Left lung (tissue), 10 donors: Measurements from ENCODE around the gene GJB2. TPM values are rescaled to one million over a fixed set of nuclear protein-coding genes. Genes with fewer than 3 reads are reported as not detected.
A peak's percentile ranks its signal among the peaks of the same experiment; 100 is the strongest.

Experiments used
- ATAC-seq: fragments of 200-7000 bp; cut with Tn5 transposase; one replicate; pipeline ENCODE4 v1.9.1; 2020; ENCODE audit warnings: moderate library complexity
- DNase-seq, 4 donors: peaks; one replicate each; pipeline ENCODE4 v3.0.0-alpha.2; 2013 to 2020
- H3K27ac ChIP-seq, 2 donors: fragments of 200-600 bp; sonication (generic) in 1 of 2; one replicate each; pipeline versions ENCODE4 v1.5.0 to v1.8.0; 2020 to 2021
- H3K27me3 ChIP-seq, 2 donors: fragments of 200-600 bp; sonication (generic) in 1 of 2; one replicate each; pipeline versions ENCODE4 v1.5.0 to v1.8.0; 2020 to 2021
- H3K36me3 ChIP-seq, 2 donors: fragments of 200-600 bp; sonication (generic) in 1 of 2; one replicate each; pipeline versions ENCODE4 v1.5.0 to v1.8.0; 2020 to 2021
- H3K4me1 ChIP-seq, 2 donors: fragments of 200-600 bp; one replicate each; pipeline ENCODE4 v1.8.0; 2021
- H3K4me3 ChIP-seq, 2 donors: fragments of 200-600 bp; sonication (generic) in 1 of 2; one replicate each; pipeline versions ENCODE4 v1.5.0 to v1.8.0; 2020 to 2021; ENCODE audit warnings: mild to moderate bottlenecking in 1 of 2
- H3K9me3 ChIP-seq, 2 donors: fragments of 200-600 bp; sonication (generic) in 1 of 2; one replicate each; pipeline versions ENCODE4 v1.5.0 to v1.8.0; 2020 to 2021
- intact Hi-C, 2 donors: fragments of 100-400 bp; cut with DNase I; formaldehyde crosslinking; loops; one replicate each; pipeline versions ENCODE4 v1.11.2 to v1.14.2; 2022
- polyA plus RNA-seq, 6 donors: library from polyadenylated mRNA; unstranded; fragments of 120-200 nt; gene quantifications; one replicate each; pipeline ENCODE4 v1.2.1, GENCODE V29; 2013; ENCODE audit not compliant: insufficient read length in 6 of 6
- total RNA-seq, 2 donors: library from RNA; stranded (reverse); fragmentation: NEBNext Ultra II Directional; extraction: Animal tissue kit (Norgen Biotek cat#: 25700); gene quantifications; one replicate each; pipeline ENCODE4 v1.2.1, GENCODE V29; 2021
- TF ChIP-seq, protein P1 (sequence below), 2 donors: fragments of 200-600 bp; sonication (generic) in 1 of 2; IDR thresholded peaks; one replicate each; pipeline versions ENCODE4 v1.5.0 to v1.8.0; 2021; ENCODE audit warnings: antibody characterized with exemption in 2 of 2
- donor health status: DM: no; HTN: yes; CAD: no.
- donor health status: DM: no; HTN: no; CAD: no.

The GJB2 gene
- total and polyA plus RNA-seq, 8 donors = 0.42 to 4.3 (median 0.78) TPM

DNA sequence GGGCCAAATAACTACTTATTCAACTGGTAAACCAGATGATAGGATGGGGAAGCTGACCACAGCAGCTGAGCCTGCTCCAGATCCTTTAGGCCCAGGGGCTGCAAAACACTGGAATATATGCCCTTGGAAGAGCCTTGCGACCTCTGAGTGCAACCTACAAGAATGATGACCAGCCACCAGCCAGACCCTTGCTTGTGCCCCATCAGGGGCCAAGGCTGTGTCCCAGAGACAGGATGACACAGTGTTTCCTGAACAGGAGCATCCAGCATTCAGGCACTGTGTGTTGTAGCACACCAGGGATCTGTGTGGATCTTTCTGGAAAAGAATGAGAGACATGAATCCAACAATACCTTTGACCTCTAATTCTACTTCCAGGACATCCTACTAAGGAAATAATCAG, 46.4 kb downstream of the GJB2 start:
- H3K27me3 ChIP-seq = peaks cover 27 to 79% of the 10 kb centered on the region in 2 donors
- no peaks in the 10 kb centered on the region for H3K4me1 ChIP-seq
- no peaks in the 10 kb centered on the region for H3K36me3 ChIP-seq
- no peak overlapping the region for H3K4me3 ChIP-seq
- ATAC-seq (no peak), DNase-seq (no peak)
- no peaks in the 10 kb centered on the region for H3K9me3 ChIP-seq
- TF ChIP-seq, protein P1, sequence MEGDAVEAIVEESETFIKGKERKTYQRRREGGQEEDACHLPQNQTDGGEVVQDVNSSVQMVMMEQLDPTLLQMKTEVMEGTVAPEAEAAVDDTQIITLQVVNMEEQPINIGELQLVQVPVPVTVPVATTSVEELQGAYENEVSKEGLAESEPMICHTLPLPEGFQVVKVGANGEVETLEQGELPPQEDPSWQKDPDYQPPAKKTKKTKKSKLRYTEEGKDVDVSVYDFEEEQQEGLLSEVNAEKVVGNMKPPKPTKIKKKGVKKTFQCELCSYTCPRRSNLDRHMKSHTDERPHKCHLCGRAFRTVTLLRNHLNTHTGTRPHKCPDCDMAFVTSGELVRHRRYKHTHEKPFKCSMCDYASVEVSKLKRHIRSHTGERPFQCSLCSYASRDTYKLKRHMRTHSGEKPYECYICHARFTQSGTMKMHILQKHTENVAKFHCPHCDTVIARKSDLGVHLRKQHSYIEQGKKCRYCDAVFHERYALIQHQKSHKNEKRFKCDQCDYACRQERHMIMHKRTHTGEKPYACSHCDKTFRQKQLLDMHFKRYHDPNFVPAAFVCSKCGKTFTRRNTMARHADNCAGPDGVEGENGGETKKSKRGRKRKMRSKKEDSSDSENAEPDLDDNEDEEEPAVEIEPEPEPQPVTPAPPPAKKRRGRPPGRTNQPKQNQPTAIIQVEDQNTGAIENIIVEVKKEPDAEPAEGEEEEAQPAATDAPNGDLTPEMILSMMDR (IDR thresholded peaks at IDR 0.05) = no peak
- intact Hi-C loops = no loop called here
- H3K27ac ChIP-seq = no peak overlapping the region

DNA sequence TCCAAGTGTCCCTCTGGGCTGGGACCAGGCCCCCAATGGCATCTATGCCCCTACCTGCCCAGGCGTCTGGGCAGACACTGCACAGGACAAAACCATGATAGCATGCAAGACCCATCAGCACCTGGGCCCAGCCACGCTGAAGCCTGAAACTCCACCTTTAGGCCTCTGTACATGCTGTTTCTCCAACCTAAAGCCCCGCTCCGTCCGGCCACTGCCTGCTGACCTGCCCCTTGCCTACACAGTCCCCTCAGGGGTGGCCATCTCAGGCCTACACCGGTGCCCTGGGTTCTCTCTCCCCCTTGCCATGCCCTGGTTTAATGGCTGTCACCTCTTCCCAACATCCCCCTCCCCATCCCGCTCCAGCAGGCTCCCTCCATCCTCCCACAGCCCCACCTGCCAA, 47.2 kb downstream of the GJB2 start:
- intact Hi-C loops = no loop called here
- H3K4me1 ChIP-seq = no peaks in the 10 kb centered on the region
- DNase-seq (no peak), ATAC-seq (no peak)
- H3K9me3 ChIP-seq = no peaks in the 10 kb centered on the region
- H3K36me3 ChIP-seq = no peaks in the 10 kb centered on the region
- H3K4me3 ChIP-seq = no peak overlapping the region
- H3K27ac ChIP-seq = no peak overlapping the region
- TF ChIP-seq, protein P1 (IDR thresholded peaks at IDR 0.05) = no peak
- H3K27me3 ChIP-seq = peaks cover 30 to 79% of the 10 kb centered on the region in 2 donors

DNA sequence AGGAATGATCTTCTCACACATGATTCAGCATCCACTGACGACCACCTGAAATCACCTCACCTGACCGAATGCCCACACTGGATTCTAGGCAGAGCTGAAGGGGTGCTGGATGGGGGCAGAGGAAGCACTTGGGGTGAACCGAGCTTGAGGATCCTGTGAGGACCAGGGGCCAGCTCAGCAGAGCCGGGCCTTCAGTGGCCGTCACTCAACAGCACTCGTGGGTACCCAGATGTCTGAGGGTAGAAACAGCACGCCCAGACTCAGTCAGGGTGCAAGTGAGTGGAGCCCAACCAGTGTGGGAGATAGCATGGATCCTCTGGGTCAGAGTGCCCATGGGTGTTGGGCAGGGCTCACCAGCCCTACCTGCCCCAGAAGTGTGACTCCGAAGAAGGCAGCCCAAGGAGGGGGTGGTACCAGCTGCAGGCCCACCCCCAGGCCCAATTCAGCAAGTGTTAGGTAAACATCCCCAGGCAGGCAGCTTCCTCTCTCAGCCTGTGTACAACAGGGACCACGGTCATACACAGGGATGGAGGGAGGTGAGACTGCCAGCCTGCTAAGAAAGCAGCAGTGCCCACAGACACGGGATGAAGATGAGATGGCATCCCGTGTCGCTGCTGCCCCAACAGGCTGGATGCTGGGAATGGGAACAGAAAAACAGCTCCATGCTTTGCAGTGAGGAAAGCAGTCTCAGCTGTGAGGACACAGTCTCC, 48.4 kb downstream of the GJB2 start:
- Histone ChIP-seq H3K4me3 (no peak overlapping the region), H3K9me3 (no peaks in the 10 kb centered on the region), H3K27me3 (peaks cover 39 to 83% of the 10 kb centered on the region in 2 donors), H3K27ac (no peak overlapping the region), H3K36me3 (no peaks in the 10 kb centered on the region), H3K4me1 (no peaks in the 10 kb centered on the region)
- intact Hi-C loops = no loop called here
- DNase-seq (no peak), ATAC-seq (no peak)
- TF ChIP-seq, protein P1 (IDR thresholded peaks at IDR 0.05) = no peak

DNA sequence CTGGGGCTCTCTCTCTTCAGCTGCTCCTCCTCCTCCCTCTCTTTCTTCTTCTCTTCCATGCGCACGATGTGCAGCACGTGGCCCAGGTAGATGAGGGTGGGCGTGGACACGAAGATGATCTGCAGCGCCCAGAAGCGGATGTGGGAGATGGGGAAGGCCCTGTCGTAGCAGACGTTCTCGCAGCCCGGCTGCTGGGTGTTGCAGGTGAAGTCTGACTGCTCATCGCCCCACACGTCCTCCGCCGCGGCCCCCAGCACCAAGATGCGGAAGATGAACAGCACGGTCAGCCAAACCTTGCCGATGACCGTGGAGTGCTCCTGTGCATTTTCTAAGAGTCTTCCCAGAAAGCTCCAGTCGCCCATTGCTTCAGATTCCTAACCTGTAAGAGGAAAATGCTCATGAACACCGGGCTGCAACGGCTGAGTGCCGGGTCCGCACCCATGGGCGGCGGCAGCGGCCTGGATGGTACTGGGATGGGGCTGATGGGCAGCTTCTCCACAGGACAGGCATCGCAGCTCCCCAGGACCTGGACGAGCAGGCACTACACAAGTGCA, 49.7 kb downstream of the GJB2 start:
- Histone ChIP-seq H3K4me3 (no peak overlapping the region), H3K27me3 (peaks cover 40 to 86% of the 10 kb centered on the region in 2 donors), H3K9me3 (no peaks in the 10 kb centered on the region), H3K27ac (no peak overlapping the region), H3K36me3 (no peaks in the 10 kb centered on the region), H3K4me1 (no peaks in the 10 kb centered on the region)
- ATAC-seq (no peak), DNase-seq (no peak)
- intact Hi-C loops = no loop called here
- TF ChIP-seq, protein P1 (IDR thresholded peaks at IDR 0.05) = no peak

DNA sequence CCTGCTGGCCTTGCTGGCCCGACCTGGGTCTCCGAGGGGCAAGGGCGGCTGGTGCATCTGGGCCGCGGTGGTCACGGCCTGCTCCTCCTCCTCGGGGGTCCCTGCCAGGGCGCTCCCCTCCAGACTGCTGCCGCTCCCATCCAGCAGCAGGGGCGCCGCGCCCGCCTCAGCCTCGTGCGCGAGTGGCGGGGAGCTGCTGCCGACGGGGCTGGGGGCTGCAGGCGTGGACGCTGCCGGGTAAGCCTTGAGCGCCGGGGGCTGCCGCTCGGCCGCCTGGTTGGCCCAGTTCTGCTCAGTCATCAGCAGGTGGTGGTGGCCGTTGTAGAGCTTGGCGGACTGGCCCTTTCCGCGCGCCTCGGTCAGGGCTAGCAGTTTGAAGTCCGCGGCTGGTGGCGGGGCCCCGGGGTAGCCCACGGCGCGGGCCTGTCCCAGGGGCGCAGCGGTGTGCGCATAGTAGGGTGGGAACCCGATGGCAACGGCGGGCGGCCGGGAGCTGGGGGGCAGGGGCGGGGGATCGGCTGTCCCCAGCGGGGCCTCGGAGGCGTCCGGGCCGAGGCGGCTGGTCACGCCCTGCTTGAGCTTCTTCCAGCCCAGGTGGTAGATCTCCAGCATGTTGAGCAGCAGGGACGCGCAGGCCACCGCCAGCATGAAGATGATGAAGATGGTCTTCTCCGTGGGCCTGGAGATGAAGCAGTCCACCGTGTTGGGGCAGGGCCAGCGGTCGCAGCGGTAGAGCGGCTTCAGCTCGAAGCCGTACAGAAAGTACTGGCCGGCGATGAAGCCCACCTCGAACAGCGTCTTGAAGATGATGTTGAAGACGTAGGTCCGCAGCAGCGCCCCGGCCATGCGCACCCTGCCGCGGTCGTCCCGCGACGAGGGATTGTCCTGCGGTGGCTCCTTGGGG, 50.5 kb downstream of the GJB2 start:
- Histone ChIP-seq H3K36me3 (no peaks in the 10 kb centered on the region), H3K4me3 (no peak overlapping the region), H3K9me3 (no peaks in the 10 kb centered on the region), H3K4me1 (no peaks in the 10 kb centered on the region), H3K27me3 (peaks cover 47 to 90% of the 10 kb centered on the region in 2 donors), H3K27ac (no peak overlapping the region)
- TF ChIP-seq, protein P1 (IDR thresholded peaks at IDR 0.05) = no peak
- DNase-seq (peak in 1 of 4 donors; percentile 79), ATAC-seq (no peak)
- intact Hi-C loops = no loop called here
